B cell (primary cell): ENCODE results near the gene CDHR2. TPM values are rescaled to one million over a fixed set of nuclear protein-coding genes. Genes with fewer than 3 reads are reported as not detected.

Source experiments
- ATAC-seq: fragments of 200-7000 bp; cut with Tn5 transposase; one replicate; pipeline ENCODE4 v1.10.0; 2021; ENCODE audit warnings: low read depth, mild to moderate bottlenecking, moderate number of reproducible peaks, moderate library complexity
- CTCF ChIA-PET: fragments of 350-600 bp; sonication (Branson Sonifier 250); formaldehyde crosslinking; loops from one replicate; lab custom pipeline; 2021; ENCODE audit warnings: antibody characterized with exemption, inconsistent platforms; lab: Charles Lee
- POLR2A ChIA-PET: fragments of 350-600 bp; sonication (Branson Sonifier 250); formaldehyde crosslinking; loops from one replicate; lab custom pipeline; 2021; ENCODE audit warnings: antibody characterized with exemption; lab: Charles Lee
- DNase-seq: peaks from one replicate; pipeline ENCODE4 v3.0.0; 2013
- H2AFZ ChIP-seq: 2 replicates; pipeline ENCODE4 v1.6.1; 2012; ENCODE audit warnings: mild to moderate bottlenecking, low read depth, low read length; ENCODE audit not compliant: insufficient read depth, poor library complexity, severe bottlenecking
- H3K27ac ChIP-seq, 2 donors: 1 replicate in 1 of 2; 2 replicates in 1 of 2; pipeline ENCODE4 v1.5.1; 2012 to 2013; ENCODE audit warnings: low read length in 2 of 2, mild to moderate bottlenecking in 2 of 2, moderate library complexity in 1 of 2
- H3K27me3 ChIP-seq, 4 experiments: fragments of 200-600 bp in 1 of 4; sonication (generic) in 1 of 4; replicated peaks in 1 of 4; 1 replicate in 2 of 4; 2 replicates in 2 of 4; pipeline versions ENCODE4 v1.6.1 to v1.7.0; 2013 to 2016; ENCODE audit warnings: low read length in 3 of 4, mild to moderate bottlenecking in 2 of 4, mixed read lengths in 1 of 4, moderate library complexity in 1 of 4; ENCODE audit not compliant: insufficient read depth in 4 of 4, control insufficient read depth in 3 of 4; ENCODE audit errors: control extremely low read depth in 1 of 4
- H3K36me3 ChIP-seq, 2 experiments: replicated peaks in 1 of 2; 1 replicate in 1 of 2; 2 replicates in 1 of 2; pipeline versions ENCODE4 v1.6.1 to v1.7.1; 2013; ENCODE audit warnings: low read length in 1 of 2; ENCODE audit not compliant: insufficient read depth in 2 of 2, control insufficient read depth in 1 of 2; ENCODE audit errors: control extremely low read depth in 1 of 2, extremely low read depth in 1 of 2
- H3K4me1 ChIP-seq, 2 donors: fragments of 200-600 bp in 1 of 2; sonication (generic) in 1 of 2; 1 replicate in 1 of 2; 2 replicates in 1 of 2; pipeline versions ENCODE4 v1.5.1 to v1.6.1; 2013 to 2017; ENCODE audit warnings: low read length in 2 of 2; ENCODE audit not compliant: control insufficient read depth in 2 of 2, insufficient read depth in 2 of 2
- H3K4me2 ChIP-seq: replicated peaks from 2 replicates; pipeline ENCODE3; 2012; ENCODE audit warnings: mild to moderate bottlenecking, low read depth, low read length; ENCODE audit not compliant: poor library complexity, severe bottlenecking
- H3K4me3 ChIP-seq, 5 experiments: fragments of 200-600 bp in 1 of 5; sonication (generic) in 1 of 5; 1 replicate in 3 of 5; 2 replicates in 2 of 5; pipeline versions ENCODE4 v1.5.1 to v1.7.0; 2011 to 2016; ENCODE audit warnings: low read length in 4 of 5, mild to moderate bottlenecking in 4 of 5, low read depth in 2 of 5, control low read depth in 1 of 5, moderate library complexity in 1 of 5; ENCODE audit not compliant: insufficient read depth in 1 of 5; ENCODE audit errors: control extremely low read depth in 1 of 5, extremely low read depth in 1 of 5
- H3K79me2 ChIP-seq: fragments of 200-600 bp; sonication (generic); one replicate; pipeline ENCODE4 v1.6.0; 2016; ENCODE audit warnings: low read length; ENCODE audit not compliant: control insufficient read depth, insufficient read depth
- H3K9ac ChIP-seq: fragments of 200-600 bp; sonication (generic); 2 replicates; pipeline ENCODE4 v1.6.1; 2017; ENCODE audit warnings: mild to moderate bottlenecking, low read length, moderate library complexity
- H3K9me3 ChIP-seq, 3 donors: one replicate each; pipeline versions ENCODE4 v1.6.1 to v1.7.1; 2013; ENCODE audit warnings: low read length in 2 of 3; ENCODE audit not compliant: control insufficient read depth in 2 of 3, insufficient read depth in 1 of 3; ENCODE audit errors: control extremely low read depth in 1 of 3
- H4K20me1 ChIP-seq: 2 replicates; pipeline ENCODE4 v1.6.0; 2012; ENCODE audit warnings: mild to moderate bottlenecking, low read length; ENCODE audit not compliant: insufficient read depth, control insufficient read depth, poor library complexity, severe bottlenecking
- H3K27ac Mint-ChIP-seq: one replicate; pipeline ENCODE4 v1.8.0; 2021; ENCODE audit warnings: mixed read lengths
- H3K27me3 Mint-ChIP-seq: one replicate; pipeline ENCODE4 v1.8.0; 2021; ENCODE audit warnings: mixed read lengths
- H3K4me1 Mint-ChIP-seq: one replicate; pipeline ENCODE4 v1.8.0; 2021; ENCODE audit warnings: mixed read lengths
- H3K4me3 Mint-ChIP-seq: one replicate; pipeline ENCODE4 v1.8.0; 2021; ENCODE audit warnings: mixed read lengths
- H3K9me3 Mint-ChIP-seq: one replicate; pipeline ENCODE4 v1.8.0; 2022; ENCODE audit warnings: mixed read lengths; ENCODE audit not compliant: insufficient read depth
- EZH2 ChIP-seq: IDR thresholded peaks from 2 replicates; pipeline ENCODE4 v1.6.1; 2012; ENCODE audit warnings: borderline replicate concordance, low read depth, mild to moderate bottlenecking, moderate library complexity, low read length; ENCODE audit not compliant: insufficient read depth, poor library complexity, severe bottlenecking
- WGBS: methylation state at CpG from one replicate; pipeline ENCODE4 v1.1.5; 2013; ENCODE audit warnings: missing lambda C conversion rate; ENCODE audit not compliant: insufficient coverage; 5-methylcytosine and 5-hydroxymethylcytosine counted together
- intact Hi-C: fragments of 100-400 bp; cut with micrococcal nuclease; formaldehyde crosslinking; loops from one replicate; pipeline ENCODE4 v1.10.0; 2022
- polyA plus RNA-seq: library from polyadenylated mRNA; depleted of rRNA; stranded (reverse); fragments of >200 nt; gene quantifications from 2 replicates; pipeline ENCODE4 v1.2.3, GENCODE V29; 2012
- total RNA-seq, 2 donors: library from RNA; stranded (reverse); fragments of 120-200 nt in 1 of 2; gene quantifications; 1 replicate in 1 of 2; 2 replicates in 1 of 2; pipeline versions ENCODE4 v1.2.3 to v1.2.4, GENCODE V29; 2013 to 2022
- TF ChIP-seq, protein P1 (sequence below): fragments of 200-600 bp; IDR thresholded peaks from one replicate; pipeline ENCODE4 v1.8.0; 2022; ENCODE audit warnings: antibody characterized with exemption, mild to moderate bottlenecking

The CDHR2 gene
- total and polyA plus RNA-seq, 2 donors (not counting 1 experiment from before 2014, with no cell fraction given): 0.25 to 1.7 TPM

- Mint-ChIP-seq H3K27ac (no peak overlapping the region), H3K4me3 (no peak overlapping the region), H3K4me1 (no peaks in the 10 kb centered on the region), H3K27me3 (no peaks in the 10 kb centered on the region), H3K9me3 (no peaks in the 10 kb centered on the region)
- H2AFZ ChIP-seq: no peak overlapping the region
- TF ChIP-seq, protein P1, sequence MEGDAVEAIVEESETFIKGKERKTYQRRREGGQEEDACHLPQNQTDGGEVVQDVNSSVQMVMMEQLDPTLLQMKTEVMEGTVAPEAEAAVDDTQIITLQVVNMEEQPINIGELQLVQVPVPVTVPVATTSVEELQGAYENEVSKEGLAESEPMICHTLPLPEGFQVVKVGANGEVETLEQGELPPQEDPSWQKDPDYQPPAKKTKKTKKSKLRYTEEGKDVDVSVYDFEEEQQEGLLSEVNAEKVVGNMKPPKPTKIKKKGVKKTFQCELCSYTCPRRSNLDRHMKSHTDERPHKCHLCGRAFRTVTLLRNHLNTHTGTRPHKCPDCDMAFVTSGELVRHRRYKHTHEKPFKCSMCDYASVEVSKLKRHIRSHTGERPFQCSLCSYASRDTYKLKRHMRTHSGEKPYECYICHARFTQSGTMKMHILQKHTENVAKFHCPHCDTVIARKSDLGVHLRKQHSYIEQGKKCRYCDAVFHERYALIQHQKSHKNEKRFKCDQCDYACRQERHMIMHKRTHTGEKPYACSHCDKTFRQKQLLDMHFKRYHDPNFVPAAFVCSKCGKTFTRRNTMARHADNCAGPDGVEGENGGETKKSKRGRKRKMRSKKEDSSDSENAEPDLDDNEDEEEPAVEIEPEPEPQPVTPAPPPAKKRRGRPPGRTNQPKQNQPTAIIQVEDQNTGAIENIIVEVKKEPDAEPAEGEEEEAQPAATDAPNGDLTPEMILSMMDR: no peak
- no peak for TF ChIP-seq EZH2
- peaks cover 14 to 76% of the 10 kb centered on the region in 2 experiments for H3K36me3 ChIP-seq
- ATAC-seq: no peak
- H3K9me3 ChIP-seq: no peaks in the 10 kb centered on the region
- DNase-seq: no peak
- intact Hi-C loops: no loop called here
- no peaks in the 10 kb centered on the region for H3K27me3 ChIP-seq
- WGBS: 100% methylated on average over 3 of the region's 5 CpGs
- H3K9ac ChIP-seq: no peak overlapping the region
- ChIA-PET CTCF (no interaction called here), POLR2A (interaction anchor here (0.7 kb wide), 1 partner anchor 28 kb away, joined by 8 read pairs; no protein-coding TSS in a partner anchor)
- H3K4me2 ChIP-seq: no peak overlapping the region
- no peaks in the 10 kb centered on the region for H3K79me2 ChIP-seq
- H3K4me1 ChIP-seq: no peaks in the 10 kb centered on the region
- H3K27ac ChIP-seq: no peak overlapping the region
- H4K20me1 ChIP-seq: no peaks in the 10 kb centered on the region
- no peak overlapping the region for H3K4me3 ChIP-seq
Observed at GRCh38 chr5:176503496-176503895, 45.6 kb upstream of the CDHR2 start.

- Histone ChIP-seq H3K4me2 (no peak overlapping the region), H3K27ac (no peak overlapping the region), H4K20me1 (no peaks in the 10 kb centered on the region), H3K27me3 (no peaks in the 10 kb centered on the region), H3K9ac (no peak overlapping the region), H3K4me3 (no peak overlapping the region), H3K9me3 (no peaks in the 10 kb centered on the region), H3K79me2 (no peaks in the 10 kb centered on the region), H3K36me3 (peaks cover 3 to 42% of the 10 kb centered on the region in 2 experiments), H3K4me1 (no peaks in the 10 kb centered on the region), H2AFZ (no peak overlapping the region)
- no peaks in the 10 kb centered on the region for H3K9me3 Mint-ChIP-seq
- H3K27me3 Mint-ChIP-seq: no peaks in the 10 kb centered on the region
- ChIA-PET CTCF (interaction anchor here (0.6 kb wide), 1 partner anchor 92 kb away, joined by 3 read pairs; no protein-coding TSS in a partner anchor), POLR2A (no interaction called here)
- DNase-seq (no peak), ATAC-seq (no peak)
- no peak overlapping the region for H3K27ac Mint-ChIP-seq
- no peak overlapping the region for H3K4me3 Mint-ChIP-seq
- intact Hi-C loops: no loop called here
- TF ChIP-seq EZH2: no peak
- TF ChIP-seq, protein P1: no peak
- no CpG with 5 or more reads among the region's 2 CpGs for WGBS
- H3K4me1 Mint-ChIP-seq: peaks cover 2% of the 10 kb centered on the region
Observed at GRCh38 chr5:176507911-176508310, 41.2 kb upstream of the CDHR2 start.
